NT2/D1 (cell line): ENCODE measurements around the gene RGSL1.

Experiments used
- SUZ12 ChIP-seq: IDR thresholded peaks from 2 replicates; pipeline ENCODE4 v1.6.1; 2011; ENCODE audit not compliant: insufficient read length, insufficient read depth; ENCODE audit errors: extremely low read depth
- YY1 ChIP-seq: IDR thresholded peaks from 2 replicates; pipeline ENCODE4 v1.6.1; 2011; ENCODE audit not compliant: insufficient read length, insufficient read depth
- ZNF274 ChIP-seq: IDR thresholded peaks from 2 replicates; pipeline ENCODE4 v1.6.1; 2011; ENCODE audit warnings: mild to moderate bottlenecking, low read depth, low read length

DNA sequence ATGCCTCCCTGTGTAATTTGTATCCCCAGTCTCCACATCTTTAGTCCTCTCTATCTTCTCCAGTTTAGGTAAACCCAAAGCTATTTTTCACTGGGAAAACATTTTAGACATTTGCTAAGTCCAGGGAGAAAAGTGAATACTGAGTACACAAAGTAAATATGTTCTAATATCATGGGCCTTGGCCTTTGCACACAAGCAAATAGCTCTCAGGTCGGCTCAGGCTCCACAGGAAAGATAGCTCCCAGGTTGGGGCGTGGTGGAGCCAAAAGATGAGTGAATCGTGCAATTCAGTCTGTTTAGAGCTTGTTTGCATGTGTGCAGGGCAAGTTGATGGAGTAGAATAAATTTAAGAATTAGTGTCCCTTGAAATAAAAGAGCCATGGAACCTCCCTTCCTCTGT, 7.9 kb downstream of the RGSL1 start:
- TF ChIP-seq YY1, result no peak
- no peak for TF ChIP-seq SUZ12
- TF ChIP-seq ZNF274, result no peak
